Measurements from ENCODE around the gene CDC40.

GRCh38 chr6:110179406-110180227 is 610 bp upstream of the CDC40 start, which contains the start of gene WASF1:
- no peak for TF ChIP-seq CTCF (IDR thresholded peaks at IDR 0.05)
- peak; percentile 85; the same call in 1 of the 2 replicates for TF ChIP-seq POLR2AphosphoS5 (IDR thresholded peaks at IDR 0.05; ENCODE audit: low read depth, low read length)
